ENCODE results near the gene TJP2. TPM values are rescaled to one million over a fixed set of nuclear protein-coding genes. Genes with fewer than 3 reads are reported as not detected.

TJP2 gene
- total RNA-seq, 2 donors from 2014 or later, result 46.3 to 51.7 TPM

DNA sequence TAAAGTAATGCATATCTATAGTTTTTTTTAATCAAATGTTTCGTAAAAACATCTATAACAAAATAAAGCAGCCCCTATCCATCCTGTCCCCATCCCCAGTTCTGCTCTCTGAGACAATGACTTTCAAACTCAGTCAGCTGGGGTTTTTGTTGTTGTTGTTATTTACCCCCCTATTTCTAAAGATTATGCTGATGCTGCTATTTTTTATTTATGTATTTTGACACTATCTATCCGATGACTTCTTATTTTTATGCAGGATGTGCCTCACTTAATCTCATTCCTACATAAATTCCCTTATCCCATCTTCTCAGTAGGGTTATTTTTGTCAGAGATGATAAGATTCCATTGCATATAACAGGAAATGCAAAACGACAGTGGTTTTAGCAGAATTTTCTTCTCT, 105.7 kb downstream of the TJP2 start:
- TF ChIP-seq, protein P1, sequence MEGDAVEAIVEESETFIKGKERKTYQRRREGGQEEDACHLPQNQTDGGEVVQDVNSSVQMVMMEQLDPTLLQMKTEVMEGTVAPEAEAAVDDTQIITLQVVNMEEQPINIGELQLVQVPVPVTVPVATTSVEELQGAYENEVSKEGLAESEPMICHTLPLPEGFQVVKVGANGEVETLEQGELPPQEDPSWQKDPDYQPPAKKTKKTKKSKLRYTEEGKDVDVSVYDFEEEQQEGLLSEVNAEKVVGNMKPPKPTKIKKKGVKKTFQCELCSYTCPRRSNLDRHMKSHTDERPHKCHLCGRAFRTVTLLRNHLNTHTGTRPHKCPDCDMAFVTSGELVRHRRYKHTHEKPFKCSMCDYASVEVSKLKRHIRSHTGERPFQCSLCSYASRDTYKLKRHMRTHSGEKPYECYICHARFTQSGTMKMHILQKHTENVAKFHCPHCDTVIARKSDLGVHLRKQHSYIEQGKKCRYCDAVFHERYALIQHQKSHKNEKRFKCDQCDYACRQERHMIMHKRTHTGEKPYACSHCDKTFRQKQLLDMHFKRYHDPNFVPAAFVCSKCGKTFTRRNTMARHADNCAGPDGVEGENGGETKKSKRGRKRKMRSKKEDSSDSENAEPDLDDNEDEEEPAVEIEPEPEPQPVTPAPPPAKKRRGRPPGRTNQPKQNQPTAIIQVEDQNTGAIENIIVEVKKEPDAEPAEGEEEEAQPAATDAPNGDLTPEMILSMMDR (IDR thresholded peaks at IDR 0.05), result no peak
- no peaks in the 10 kb centered on the region for H3K27me3 ChIP-seq
- H3K9me3 ChIP-seq, result peaks cover 0 to under 1% of the 10 kb centered on the region in 2 donors
- H3K4me1 ChIP-seq, result no peaks in the 10 kb centered on the region
- no peak overlapping the region for H3K27ac ChIP-seq
- no peaks in the 10 kb centered on the region for H3K36me3 ChIP-seq
- H3K4me3 ChIP-seq, result no peak overlapping the region
- no peak for DNase-seq (ENCODE audit: low spot score)

DNA sequence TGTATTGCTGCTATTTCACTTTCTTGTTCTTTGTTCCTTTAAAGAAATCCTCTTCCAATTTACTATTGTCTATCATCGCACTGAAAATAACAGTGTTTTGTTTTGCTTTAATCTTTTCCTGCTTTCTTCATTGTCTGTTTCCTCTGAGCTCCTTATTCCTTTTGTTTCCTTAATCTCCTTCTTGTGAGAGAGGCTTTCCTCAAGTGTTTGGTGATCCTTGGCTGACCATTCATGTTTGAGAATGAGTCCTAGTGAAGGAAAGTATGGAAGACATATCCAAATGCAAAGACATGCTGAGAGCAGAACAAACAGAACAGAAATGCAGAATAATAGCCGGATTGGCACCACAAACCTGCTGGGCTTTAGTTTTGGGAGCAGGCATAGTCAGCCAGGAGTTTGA, 108.9 kb downstream of the TJP2 start:
- Histone ChIP-seq H3K36me3 (no peaks in the 10 kb centered on the region), H3K27ac (no peak overlapping the region), H3K9me3 (no peaks in the 10 kb centered on the region), H3K4me1 (no peaks in the 10 kb centered on the region), H3K27me3 (no peaks in the 10 kb centered on the region), H3K4me3 (no peak overlapping the region)
- DNase-seq (ENCODE audit: low spot score), result no peak
- TF ChIP-seq, protein P1 (IDR thresholded peaks at IDR 0.05), result no peak

DNA sequence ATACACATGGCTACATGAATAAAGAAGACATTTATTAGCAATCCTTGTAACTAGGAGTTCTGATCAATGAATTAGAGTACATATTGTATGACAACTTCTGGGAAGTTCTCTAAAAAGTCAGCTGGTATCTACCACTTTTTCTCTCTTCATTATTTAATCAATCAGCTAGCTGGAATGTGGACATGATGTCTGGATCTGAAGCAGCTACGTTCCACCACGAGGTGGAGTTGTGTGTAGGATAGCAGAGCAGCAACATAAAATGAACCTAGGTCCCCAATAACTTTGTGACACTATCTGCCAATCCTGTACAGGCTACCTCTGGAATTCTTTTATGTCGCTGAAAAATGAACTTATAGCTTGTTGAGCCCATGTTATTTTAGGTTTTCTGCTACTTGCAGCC, 118.0 kb downstream of the TJP2 start:
- TF ChIP-seq, protein P1 (IDR thresholded peaks at IDR 0.05), result no peak
- DNase-seq (ENCODE audit: low spot score), result no peak
- Histone ChIP-seq H3K9me3 (no peaks in the 10 kb centered on the region), H3K27me3 (no peaks in the 10 kb centered on the region), H3K4me1 (peaks cover 0 to 10% of the 10 kb centered on the region in 2 donors), H3K4me3 (no peak overlapping the region), H3K36me3 (no peaks in the 10 kb centered on the region), H3K27ac (no peak overlapping the region)

DNA sequence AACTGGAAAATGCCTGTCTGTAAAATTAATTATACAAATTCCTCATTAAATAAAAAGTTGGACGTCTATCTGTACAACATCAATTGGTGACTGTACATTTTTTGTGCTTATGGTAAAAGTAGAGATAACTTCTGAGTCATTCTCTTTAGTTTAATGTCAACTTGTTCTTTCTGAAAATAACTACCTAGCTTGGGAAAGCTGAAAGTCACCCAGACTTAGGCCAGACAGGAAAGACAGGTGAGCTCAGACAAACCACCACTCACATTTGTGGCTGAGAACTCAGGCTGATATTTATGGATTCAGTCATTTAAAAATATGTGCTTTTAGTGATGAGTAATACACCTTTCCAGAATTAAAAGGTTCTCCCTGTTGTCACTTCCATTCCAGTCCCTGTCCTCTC, 119.1 kb downstream of the TJP2 start:
- TF ChIP-seq, protein P1 (IDR thresholded peaks at IDR 0.05), result no peak
- no peaks in the 10 kb centered on the region for H3K36me3 ChIP-seq
- no peak overlapping the region for H3K4me3 ChIP-seq
- no peaks in the 10 kb centered on the region for H3K27me3 ChIP-seq
- no peaks in the 10 kb centered on the region for H3K9me3 ChIP-seq
- no peak for DNase-seq (ENCODE audit: low spot score)
- H3K27ac ChIP-seq, result no peak overlapping the region
- H3K4me1 ChIP-seq, result peaks cover 0 to 12% of the 10 kb centered on the region in 2 donors

DNA sequence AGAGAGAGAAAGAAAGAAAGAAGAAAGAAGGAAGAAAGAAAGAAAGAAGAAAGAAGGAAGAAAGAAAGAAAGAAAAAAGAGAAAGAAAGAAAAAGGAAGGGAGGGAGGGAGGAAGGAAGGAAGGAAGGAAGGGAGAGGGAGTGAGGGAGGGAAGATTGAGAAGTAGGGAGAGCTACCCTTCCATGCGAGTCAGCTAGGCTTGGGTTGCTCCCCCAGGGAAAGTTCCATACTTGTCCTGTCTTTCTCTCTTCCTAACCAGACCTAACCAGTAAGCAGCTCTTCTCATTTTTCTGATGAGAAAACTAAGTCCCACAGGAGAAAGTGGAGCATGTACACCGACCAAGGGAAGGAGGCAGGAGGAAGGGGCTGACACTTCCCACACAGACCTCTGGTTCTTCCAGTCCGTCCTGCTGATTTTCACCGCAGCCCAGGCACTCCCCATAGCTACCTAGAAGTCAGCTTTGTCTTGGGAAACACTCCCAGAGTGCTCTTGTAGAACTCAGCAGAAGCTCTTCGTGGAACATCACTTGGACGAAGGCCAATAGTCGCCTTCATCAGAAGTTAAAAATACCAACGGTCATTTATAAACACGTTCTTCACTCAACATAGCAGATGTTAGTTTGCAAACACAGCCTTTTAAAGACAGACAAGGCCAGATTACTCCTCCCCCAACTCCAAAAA, 121.9 kb downstream of the TJP2 start:
- DNase-seq (ENCODE audit: low spot score), result no peak
- H3K9me3 ChIP-seq, result no peaks in the 10 kb centered on the region
- H3K27ac ChIP-seq, result peak overlapping the region; percentile 7 to 54
- H3K4me3 ChIP-seq, result no peak overlapping the region
- peaks cover 0 to 12% of the 10 kb centered on the region in 2 donors for H3K4me1 ChIP-seq
- no peaks in the 10 kb centered on the region for H3K36me3 ChIP-seq
- TF ChIP-seq, protein P1 (IDR thresholded peaks at IDR 0.05), result no peak
- no peaks in the 10 kb centered on the region for H3K27me3 ChIP-seq
